CD4-positive, alpha-beta T cell treated with Interleukin-15 for 4 hours (primary cell): ENCODE measurements around the gene CSNK1G2.
A peak's percentile ranks its signal among the peaks of the same experiment; 100 is the strongest.

Experiments
- DNase-seq: peaks from one replicate; pipeline ENCODE4 v3.0.0-alpha.2; 2020; ENCODE audit warnings: low spot score

The CSNK1G2 gene

GRCh38 chr19:1918975-1919374 is 22.0 kb upstream of the CSNK1G2 start:
- no peak for DNase-seq

GRCh38 chr19:1920644-1921043 is 20.3 kb upstream of the CSNK1G2 start:
- DNase-seq, result no peak

- no peak for DNase-seq
Measured at GRCh38 chr19:1921326-1921725, 19.6 kb upstream of the CSNK1G2 start.

GRCh38 chr19:1921825-1922224 is 19.1 kb upstream of the CSNK1G2 start:
- no peak for DNase-seq

GRCh38 chr19:1922803-1923202 is 18.2 kb upstream of the CSNK1G2 start:
- no peak for DNase-seq

- no peak for DNase-seq
Measured at GRCh38 chr19:1923319-1923718, 17.7 kb upstream of the CSNK1G2 start.

- DNase-seq, result no peak
Measured at GRCh38 chr19:1924320-1924961, 16.5 kb upstream of the CSNK1G2 start.

- DNase-seq, result no peak
Measured at GRCh38 chr19:1925544-1925943, 15.4 kb upstream of the CSNK1G2 start.

- DNase-seq, result peak; percentile 83
Measured at GRCh38 chr19:1929021-1929742, 11.8 kb upstream of the CSNK1G2 start.

GRCh38 chr19:1931445-1931844 is 9.5 kb upstream of the CSNK1G2 start:
- no peak for DNase-seq

GRCh38 chr19:1932395-1932794 is 8.6 kb upstream of the CSNK1G2 start:
- DNase-seq, result no peak

GRCh38 chr19:1933244-1933643 is 7.7 kb upstream of the CSNK1G2 start:
- DNase-seq, result no peak

- no peak for DNase-seq
Measured at GRCh38 chr19:1933942-1934341, 7.0 kb upstream of the CSNK1G2 start.

GRCh38 chr19:1935484-1936208 is 5.3 kb upstream of the CSNK1G2 start:
- peak; percentile 13 for DNase-seq

GRCh38 chr19:1936430-1936829 is 4.5 kb upstream of the CSNK1G2 start:
- DNase-seq, result no peak

- no peak for DNase-seq
Measured at GRCh38 chr19:1936916-1937610, 3.9 kb upstream of the CSNK1G2 start.

GRCh38 chr19:1938071-1938470 is 2.9 kb upstream of the CSNK1G2 start:
- no peak for DNase-seq

GRCh38 chr19:1942078-1942933 is 1.3 kb downstream of the CSNK1G2 start:
- DNase-seq, result peak; percentile 72

- no peak for DNase-seq
Measured at GRCh38 chr19:1942934-1943555, 2.1 kb downstream of the CSNK1G2 start.

GRCh38 chr19:1943661-1944087 is 2.7 kb downstream of the CSNK1G2 start:
- DNase-seq, result no peak
